NB4 (cell line): ENCODE data around the gene TMEM202.
"Not testable (repeated sequence)": the region's sequence is repeated elsewhere in the genome, so short reads cannot be mapped to it uniquely, and the experiment has no call there.

Experiments used
- DNase-seq: peaks from one replicate; pipeline ENCODE4 v3.0.0; 2010; ENCODE audit warnings: low read depth
- H3K4me3 ChIP-seq: one replicate; pipeline ENCODE4 v1.5.1; 2011; ENCODE audit warnings: mild to moderate bottlenecking, low read depth, low read length, moderate library complexity
- CTCF ChIP-seq: IDR thresholded peaks from one replicate; pipeline ENCODE4 v1.5.1; 2012; ENCODE audit warnings: low read depth, low read length
- MAX ChIP-seq: IDR thresholded peaks from 2 replicates; pipeline ENCODE4 v1.6.1; 2011; ENCODE audit warnings: low read depth, low read length
- MYC ChIP-seq: IDR thresholded peaks from 2 replicates; pipeline ENCODE4 v1.6.1; 2011; ENCODE audit warnings: low read depth, low read length
- POLR2A ChIP-seq: IDR thresholded peaks from 2 replicates; pipeline ENCODE4 v1.6.1; 2011; ENCODE audit warnings: mild to moderate bottlenecking; ENCODE audit not compliant: insufficient read length; ENCODE audit errors: extremely low read depth

TMEM202 gene

GRCh38 chr15:72420576-72420975 is 22.5 kb downstream of the TMEM202 start:
- TF ChIP-seq CTCF = no peak
- no peak for TF ChIP-seq POLR2A
- TF ChIP-seq MYC = no peak
- TF ChIP-seq MAX = no peak
- no peak overlapping the region for H3K4me3 ChIP-seq
- DNase-seq = peak; percentile 44

- no peak for DNase-seq
- no peak overlapping the region for H3K4me3 ChIP-seq
- TF ChIP-seq MAX (no peak), CTCF (no peak), POLR2A (no peak), MYC (no peak)
Measured at GRCh38 chr15:72421484-72421883, 23.4 kb downstream of the TMEM202 start.

DNA sequence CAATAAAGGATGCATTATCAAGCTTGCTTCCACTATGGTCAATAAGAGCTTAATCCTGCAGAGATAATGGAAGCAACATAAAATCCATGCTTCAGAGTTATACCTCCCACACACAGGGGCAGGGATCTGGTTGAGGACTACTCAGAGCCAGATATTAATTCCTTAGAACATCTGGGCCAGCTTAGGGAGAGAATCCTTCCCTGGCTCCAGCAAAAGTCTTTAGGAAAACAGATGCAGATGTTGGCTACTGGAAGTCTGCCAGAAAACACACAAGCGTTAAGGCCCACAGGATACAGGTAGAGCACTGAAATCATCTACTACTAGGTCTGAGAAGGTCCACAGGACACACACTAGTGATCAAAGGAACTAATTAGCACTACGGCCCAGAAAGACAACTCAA is 25.2 kb downstream of the TMEM202 start:
- DNase-seq = no peak
- no peak for TF ChIP-seq CTCF
- no peak for TF ChIP-seq MAX
- TF ChIP-seq POLR2A = no peak
- no peak for TF ChIP-seq MYC
- no peak overlapping the region for H3K4me3 ChIP-seq

DNA sequence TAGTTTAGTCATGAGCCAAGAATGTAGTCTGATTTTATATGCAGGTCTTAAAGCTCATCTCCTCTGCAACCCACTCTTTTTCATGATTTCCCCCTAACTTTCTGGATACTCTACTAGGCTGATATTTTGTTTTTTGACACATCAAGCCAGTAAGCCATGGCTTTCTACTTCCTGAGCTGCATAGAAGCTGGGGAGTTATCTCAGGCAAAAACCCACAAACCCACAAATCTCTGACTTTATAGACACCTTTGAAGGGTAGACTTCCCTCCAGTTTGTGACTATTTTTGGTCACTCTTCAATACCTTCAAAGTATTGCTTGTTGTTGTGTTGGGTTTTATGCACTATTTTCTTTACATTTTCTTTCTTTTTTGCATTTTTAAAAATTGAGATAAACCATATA is 28.6 kb downstream of the TMEM202 start:
- no peak for DNase-seq
- TF ChIP-seq POLR2A = no peak
- TF ChIP-seq CTCF = no peak
- no peak for TF ChIP-seq MYC
- no peak for TF ChIP-seq MAX
- H3K4me3 ChIP-seq = no peak overlapping the region

GRCh38 chr15:72437650-72438316 is 39.7 kb downstream of the TMEM202 start:
- no peak for TF ChIP-seq MAX
- TF ChIP-seq POLR2A = no peak
- no peak for TF ChIP-seq MYC
- no peak for TF ChIP-seq CTCF
- no peak for DNase-seq

DNA sequence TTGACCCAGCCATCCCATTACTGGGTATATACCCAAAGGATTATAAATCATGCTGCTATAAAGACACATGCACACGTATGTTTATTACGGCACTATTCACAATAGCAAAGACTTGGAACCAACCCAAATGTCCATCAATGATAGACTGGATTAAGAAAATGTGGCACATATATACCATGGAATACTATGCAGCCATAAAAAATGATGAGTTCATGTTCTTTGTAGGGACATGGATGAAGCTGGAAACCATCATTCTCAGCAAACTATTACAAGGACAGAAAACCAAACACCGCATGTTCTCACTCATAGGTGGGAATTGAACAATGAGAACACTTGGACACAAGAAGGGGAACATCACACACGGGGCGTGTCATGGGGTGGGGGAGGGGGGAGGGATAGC is 44.7 kb downstream of the TMEM202 start:
- H3K4me3 ChIP-seq, DNase-seq: not testable (repeated sequence)

More at GRCh38 chr15:72437650-72438316, 39.7 kb downstream of the TMEM202 start:
- no peak overlapping the region for H3K4me3 ChIP-seq
